ENCODE measurements around the gene KLK15.

The KLK15 gene

DNA sequence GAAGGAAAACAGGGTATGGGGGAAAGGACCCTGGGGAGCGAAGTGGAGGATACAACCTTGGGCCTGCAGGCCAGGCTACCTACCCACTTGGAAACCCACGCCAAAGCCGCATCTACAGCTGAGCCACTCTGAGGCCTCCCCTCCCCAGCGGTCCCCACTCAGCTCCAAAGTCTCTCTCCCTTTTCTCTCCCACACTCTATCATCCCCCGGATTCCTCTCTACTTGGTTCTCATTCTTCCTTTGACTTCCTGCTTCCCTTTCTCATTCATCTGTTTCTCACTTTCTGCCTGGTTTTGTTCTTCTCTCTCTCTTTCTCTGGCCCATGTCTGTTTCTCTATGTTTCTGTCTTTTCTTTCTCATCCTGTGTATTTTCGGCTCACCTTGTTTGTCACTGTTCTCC is 24.0 kb upstream of the KLK15 start:
- Histone ChIP-seq H3K4me1 (ENCODE audit: insufficient read depth, low read length, severe bottlenecking) (no peaks in the 10 kb centered on the region), H3K9ac (ENCODE audit: low read length) (no peak overlapping the region), H3K9me3 (ENCODE audit: low read length) (no peaks in the 10 kb centered on the region), H3F3A (ENCODE audit: insufficient read depth, low read length) (no peaks in the 10 kb centered on the region), H3K27ac (ENCODE audit: low read depth, low read length, poor library complexity, severe bottlenecking) (no peak overlapping the region), H3K79me2 (ENCODE audit: insufficient read depth, low read length) (no peaks in the 10 kb centered on the region), H3K27me3 (ENCODE audit: insufficient read depth, low read length) (no peaks in the 10 kb centered on the region; the same call in 1 of the 2 replicates), H3K4me2 (ENCODE audit: low read length) (no peak overlapping the region), H3K36me3 (ENCODE audit: insufficient read depth, low read length) (no peaks in the 10 kb centered on the region), H3K4me3 (ENCODE audit: low read depth, low read length, poor library complexity, severe bottlenecking) (no peak overlapping the region), H2AFZ (ENCODE audit: low read length) (no peak overlapping the region), H3K9me2 (ENCODE audit: low read depth, low read length) (no peaks in the 10 kb centered on the region), H4K20me1 (ENCODE audit: insufficient read depth, low read length) (no peaks in the 10 kb centered on the region)
- TF ChIP-seq, protein P1, sequence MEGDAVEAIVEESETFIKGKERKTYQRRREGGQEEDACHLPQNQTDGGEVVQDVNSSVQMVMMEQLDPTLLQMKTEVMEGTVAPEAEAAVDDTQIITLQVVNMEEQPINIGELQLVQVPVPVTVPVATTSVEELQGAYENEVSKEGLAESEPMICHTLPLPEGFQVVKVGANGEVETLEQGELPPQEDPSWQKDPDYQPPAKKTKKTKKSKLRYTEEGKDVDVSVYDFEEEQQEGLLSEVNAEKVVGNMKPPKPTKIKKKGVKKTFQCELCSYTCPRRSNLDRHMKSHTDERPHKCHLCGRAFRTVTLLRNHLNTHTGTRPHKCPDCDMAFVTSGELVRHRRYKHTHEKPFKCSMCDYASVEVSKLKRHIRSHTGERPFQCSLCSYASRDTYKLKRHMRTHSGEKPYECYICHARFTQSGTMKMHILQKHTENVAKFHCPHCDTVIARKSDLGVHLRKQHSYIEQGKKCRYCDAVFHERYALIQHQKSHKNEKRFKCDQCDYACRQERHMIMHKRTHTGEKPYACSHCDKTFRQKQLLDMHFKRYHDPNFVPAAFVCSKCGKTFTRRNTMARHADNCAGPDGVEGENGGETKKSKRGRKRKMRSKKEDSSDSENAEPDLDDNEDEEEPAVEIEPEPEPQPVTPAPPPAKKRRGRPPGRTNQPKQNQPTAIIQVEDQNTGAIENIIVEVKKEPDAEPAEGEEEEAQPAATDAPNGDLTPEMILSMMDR (IDR thresholded peaks at IDR 0.05; ENCODE audit: low read length) = no peak
- TF ChIP-seq EZH2 (IDR thresholded peaks at IDR 0.05; ENCODE audit: borderline replicate concordance, low read length) = no peak

DNA sequence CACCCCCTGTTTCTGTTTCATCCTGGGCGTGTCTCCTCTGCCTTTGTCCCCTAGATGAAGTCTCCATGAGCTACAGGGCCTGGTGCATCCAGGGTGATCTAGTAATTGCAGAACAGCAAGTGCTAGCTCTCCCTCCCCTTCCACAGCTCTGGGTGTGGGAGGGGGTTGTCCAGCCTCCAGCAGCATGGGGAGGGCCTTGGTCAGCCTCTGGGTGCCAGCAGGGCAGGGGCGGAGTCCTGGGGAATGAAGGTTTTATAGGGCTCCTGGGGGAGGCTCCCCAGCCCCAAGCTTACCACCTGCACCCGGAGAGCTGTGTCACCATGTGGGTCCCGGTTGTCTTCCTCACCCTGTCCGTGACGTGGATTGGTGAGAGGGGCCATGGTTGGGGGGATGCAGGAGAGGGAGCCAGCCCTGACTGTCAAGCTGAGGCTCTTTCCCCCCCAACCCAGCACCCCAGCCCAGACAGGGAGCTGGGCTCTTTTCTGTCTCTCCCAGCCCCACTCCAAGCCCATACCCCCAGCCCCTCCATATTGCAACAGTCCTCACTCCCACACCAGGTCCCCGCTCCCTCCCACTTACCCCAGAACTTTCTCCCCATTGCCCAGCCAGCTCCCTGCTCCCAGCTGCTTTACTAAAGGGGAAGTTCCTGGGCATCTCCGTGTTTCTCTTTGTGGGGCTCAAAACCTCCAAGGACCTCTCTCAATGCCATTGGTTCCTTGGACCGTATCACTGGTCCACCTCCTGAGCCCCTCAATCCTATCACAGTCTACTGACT is 21.4 kb upstream of the KLK15 start, which contains the start of gene KLK3:
KLK3 (plus strand) TSS at position 280 of the 775 bp plus-strand sequence; CDS start at position 321, 41 bp downstream.
- Histone ChIP-seq H3K9ac (ENCODE audit: low read length) (no peak within 1 kb of the TSS), H3K36me3 (ENCODE audit: insufficient read depth, low read length) (no peaks in the 10 kb centered on the region), H4K20me1 (ENCODE audit: insufficient read depth, low read length) (no peaks in the 10 kb centered on the region), H3K9me2 (ENCODE audit: low read depth, low read length) (no peaks in the 10 kb centered on the region), H3F3A (ENCODE audit: insufficient read depth, low read length) (no peaks in the 10 kb centered on the region), H3K27me3 (ENCODE audit: insufficient read depth, low read length) (peaks cover 3% of the 10 kb centered on the region; the same call in 1 of the 2 replicates), H2AFZ (ENCODE audit: low read length) (no peak within 1 kb of the TSS), H3K79me2 (ENCODE audit: insufficient read depth, low read length) (no peaks in the 10 kb centered on the region), H3K4me2 (ENCODE audit: low read length) (no peak within 1 kb of the TSS), H3K9me3 (ENCODE audit: low read length) (no peaks in the 10 kb centered on the region), H3K4me1 (ENCODE audit: insufficient read depth, low read length, severe bottlenecking) (no peaks in the 10 kb centered on the region), H3K27ac (ENCODE audit: low read depth, low read length, poor library complexity, severe bottlenecking) (no peak within 1 kb of the TSS), H3K4me3 (ENCODE audit: low read depth, low read length, poor library complexity, severe bottlenecking) (no peak within 1 kb of the TSS)
- no peak for TF ChIP-seq EZH2 (IDR thresholded peaks at IDR 0.05; ENCODE audit: borderline replicate concordance, low read length)
- TF ChIP-seq, protein P1 (IDR thresholded peaks at IDR 0.05; ENCODE audit: low read length) = no peak

DNA sequence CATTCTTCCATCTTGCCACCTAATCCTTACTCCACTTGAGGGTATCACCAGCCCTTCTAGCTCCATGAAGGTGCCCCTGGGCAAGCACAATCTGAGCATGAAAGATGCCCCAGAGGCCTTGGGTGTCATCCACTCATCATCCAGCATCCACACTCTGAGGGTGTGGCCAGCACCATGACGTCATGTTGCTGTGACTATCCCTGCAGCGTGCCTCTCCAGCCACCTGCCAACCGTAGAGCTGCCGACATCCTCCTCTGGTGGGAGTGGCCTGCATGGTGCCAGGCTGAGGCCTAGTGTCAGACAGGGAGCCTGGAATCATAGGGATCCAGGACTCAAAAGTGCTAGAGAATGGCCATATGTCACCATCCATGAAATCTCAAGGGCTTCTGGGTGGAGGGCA is 18.2 kb upstream of the KLK15 start:
- Histone ChIP-seq H3K4me2 (ENCODE audit: low read length) (no peak overlapping the region), H3K9ac (ENCODE audit: low read length) (no peak overlapping the region), H3K27ac (ENCODE audit: low read depth, low read length, poor library complexity, severe bottlenecking) (no peak overlapping the region), H3K9me3 (ENCODE audit: low read length) (no peaks in the 10 kb centered on the region), H2AFZ (ENCODE audit: low read length) (no peak overlapping the region), H3K36me3 (ENCODE audit: insufficient read depth, low read length) (no peaks in the 10 kb centered on the region), H3K79me2 (ENCODE audit: insufficient read depth, low read length) (no peaks in the 10 kb centered on the region), H3K4me1 (ENCODE audit: insufficient read depth, low read length, severe bottlenecking) (no peaks in the 10 kb centered on the region), H3K27me3 (ENCODE audit: insufficient read depth, low read length) (peaks cover 3% of the 10 kb centered on the region; the same call in 1 of the 2 replicates), H3F3A (ENCODE audit: insufficient read depth, low read length) (no peaks in the 10 kb centered on the region), H4K20me1 (ENCODE audit: insufficient read depth, low read length) (no peaks in the 10 kb centered on the region), H3K9me2 (ENCODE audit: low read depth, low read length) (no peaks in the 10 kb centered on the region), H3K4me3 (ENCODE audit: low read depth, low read length, poor library complexity, severe bottlenecking) (no peak overlapping the region)
- TF ChIP-seq EZH2 (IDR thresholded peaks at IDR 0.05; ENCODE audit: borderline replicate concordance, low read length) = no peak
- TF ChIP-seq, protein P1 (IDR thresholded peaks at IDR 0.05; ENCODE audit: low read length) = no peak
